Right hindlimb (tissue), 1 donor: ENCODE results near the gene ZNF331.

Source experiments
- DNase-seq: peaks from one replicate; pipeline ENCODE4 v3.0.0-alpha.2; 2018

Gene ZNF331

DNA sequence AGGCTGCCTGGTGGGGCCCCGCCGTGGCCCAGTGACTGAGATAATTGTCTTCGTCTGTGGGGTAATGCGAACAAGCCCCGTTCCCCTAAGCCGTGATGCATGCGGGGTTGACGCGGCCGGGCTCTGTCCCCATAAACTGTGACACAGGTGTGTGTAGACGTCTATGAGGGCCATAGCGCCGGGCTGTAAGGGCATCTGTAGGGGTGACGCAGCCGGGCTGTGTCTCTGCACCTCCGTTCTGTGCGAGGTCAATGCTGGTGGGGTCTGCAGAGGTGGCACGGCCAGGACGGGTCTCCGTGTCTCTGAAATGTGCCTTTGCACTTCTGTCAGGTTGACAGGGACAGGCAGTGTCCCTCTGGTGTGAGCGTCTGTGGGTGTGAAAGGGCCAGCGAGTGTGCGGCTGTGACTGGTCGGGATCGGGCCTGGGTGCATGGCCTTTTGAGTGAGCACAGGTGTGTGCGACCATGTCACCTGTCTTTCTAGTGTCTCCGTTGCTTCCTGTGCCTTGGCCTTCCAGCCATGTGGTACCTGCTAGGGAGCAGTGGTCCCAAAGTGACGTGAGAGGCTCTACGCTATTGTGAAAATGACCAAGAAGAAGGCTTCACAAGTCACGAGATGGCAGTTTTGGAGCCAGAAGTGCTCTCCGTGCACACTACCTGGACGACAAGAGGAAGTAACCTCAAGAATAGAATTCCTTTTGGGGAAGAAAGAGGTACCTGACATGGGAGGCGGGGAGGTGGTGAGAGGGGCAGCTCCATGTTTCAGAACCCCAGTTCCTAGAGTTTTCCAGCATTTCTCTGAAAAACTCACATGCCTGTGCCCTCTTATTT lies 16.4 kb upstream of the ZNF331 start:
- DNase-seq = no peak

DNA sequence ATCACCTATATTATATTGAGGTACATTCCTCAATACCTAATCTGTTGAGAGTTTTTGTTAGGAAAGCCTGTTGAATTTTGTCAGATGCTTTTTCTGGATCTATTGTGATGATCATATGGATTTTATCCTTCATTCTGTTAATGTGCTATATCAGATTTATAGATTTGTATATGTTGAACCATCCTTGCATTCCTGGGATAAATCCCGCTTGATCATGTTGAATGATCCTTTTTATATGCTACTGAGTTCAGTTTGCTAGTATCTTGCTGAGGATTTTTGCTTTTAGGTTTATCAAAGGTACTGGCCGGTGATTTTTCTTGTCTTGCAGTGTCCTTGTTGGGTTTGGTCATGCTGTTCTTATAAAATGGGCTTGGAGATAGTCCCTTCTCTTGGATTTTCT lies 12.0 kb upstream of the ZNF331 start:
- DNase-seq = no peak

DNA sequence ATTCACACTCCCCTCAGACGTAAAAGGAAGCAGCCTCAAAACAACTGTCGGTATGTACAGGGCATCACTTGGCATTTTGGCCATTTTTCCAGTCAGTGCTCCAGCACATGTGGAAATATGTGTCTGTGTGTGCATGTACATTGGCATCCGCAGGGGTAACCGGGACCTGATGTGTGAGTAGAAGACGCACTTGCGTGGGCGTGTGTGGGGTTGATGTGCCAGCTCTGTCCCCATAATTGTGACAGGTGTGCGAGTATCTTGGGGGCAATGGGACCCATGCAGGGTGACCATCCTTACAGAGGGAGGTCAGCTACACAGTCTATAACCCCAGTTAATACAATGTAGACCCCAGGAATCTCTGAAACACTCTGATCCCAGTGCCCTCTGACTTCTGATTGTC lies 7.3 kb upstream of the ZNF331 start:
- DNase-seq = no peak

DNA sequence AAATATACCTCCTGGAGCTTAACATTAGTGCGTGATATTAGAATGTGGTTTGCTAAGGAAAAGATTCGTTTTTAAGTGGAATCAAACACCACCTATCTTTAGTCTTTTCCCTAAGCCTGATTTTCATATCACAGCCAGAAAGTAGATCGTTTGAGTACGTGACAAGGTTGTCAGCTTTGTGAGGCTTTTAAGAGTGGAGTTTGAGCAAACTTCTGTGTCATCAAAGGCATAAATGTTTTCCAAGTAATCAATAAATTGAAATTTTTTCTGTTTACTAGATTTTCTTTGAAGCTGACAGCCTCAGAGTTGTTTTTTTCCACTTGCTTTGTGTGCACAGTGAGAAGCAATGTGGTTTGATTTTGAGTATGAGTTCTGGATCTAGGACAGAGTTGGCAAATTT lies 6.5 kb upstream of the ZNF331 start:
- no peak for DNase-seq

DNA sequence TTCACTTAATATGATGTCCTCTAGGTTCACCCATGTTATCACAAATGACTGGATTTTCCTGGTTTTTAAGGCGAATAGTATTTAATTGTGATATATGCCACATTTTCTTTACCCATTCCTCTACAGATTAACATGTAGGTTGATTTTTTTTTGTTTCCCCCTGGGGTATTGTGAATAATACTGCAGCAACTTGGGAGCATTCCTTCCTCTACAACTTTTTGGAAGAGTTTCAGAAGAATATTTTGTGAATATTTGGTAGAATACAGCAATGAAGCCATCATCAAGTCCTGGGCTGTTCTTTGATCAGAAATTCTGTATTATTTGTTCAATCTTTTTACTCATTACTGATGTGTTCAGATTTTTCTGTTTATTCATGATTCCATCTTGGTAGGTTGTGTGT lies 5.6 kb upstream of the ZNF331 start:
- DNase-seq = no peak

DNA sequence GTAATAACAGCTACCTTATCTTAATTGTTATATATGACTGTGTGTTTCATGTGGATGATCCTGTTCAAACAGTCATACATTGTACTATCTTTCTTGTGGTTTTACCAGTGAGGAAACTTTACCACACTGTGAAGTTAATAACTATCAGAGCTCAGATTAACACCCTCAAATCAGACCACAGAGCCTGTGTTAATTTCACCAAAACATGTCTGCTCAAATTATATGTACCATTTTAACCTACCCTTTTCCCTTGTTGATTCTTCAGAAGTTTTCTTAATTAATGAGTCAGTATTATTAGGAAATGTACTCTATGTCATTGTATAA lies 1.8 kb upstream of the ZNF331 start:
- DNase-seq = no peak

DNA sequence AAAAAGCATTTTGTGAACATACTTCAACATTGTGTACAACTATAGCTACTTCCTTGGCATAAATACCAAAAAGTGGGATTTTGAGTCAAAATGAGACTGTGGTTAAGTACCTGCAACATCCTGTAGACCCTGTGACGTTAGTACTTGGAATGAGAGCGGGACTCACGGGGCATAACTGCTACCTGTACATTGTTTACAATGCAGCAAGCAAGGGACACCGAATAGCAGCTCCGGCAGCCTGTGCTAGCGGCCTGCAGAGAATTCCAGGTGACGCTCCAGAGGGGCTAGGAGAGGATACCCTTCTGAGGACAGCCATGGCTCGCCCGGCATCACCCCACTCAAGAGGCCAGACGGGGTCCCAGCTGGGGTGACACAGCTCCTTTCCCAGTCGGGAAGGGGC lies 824 bp upstream of the ZNF331 start:
- DNase-seq = no peak

DNA sequence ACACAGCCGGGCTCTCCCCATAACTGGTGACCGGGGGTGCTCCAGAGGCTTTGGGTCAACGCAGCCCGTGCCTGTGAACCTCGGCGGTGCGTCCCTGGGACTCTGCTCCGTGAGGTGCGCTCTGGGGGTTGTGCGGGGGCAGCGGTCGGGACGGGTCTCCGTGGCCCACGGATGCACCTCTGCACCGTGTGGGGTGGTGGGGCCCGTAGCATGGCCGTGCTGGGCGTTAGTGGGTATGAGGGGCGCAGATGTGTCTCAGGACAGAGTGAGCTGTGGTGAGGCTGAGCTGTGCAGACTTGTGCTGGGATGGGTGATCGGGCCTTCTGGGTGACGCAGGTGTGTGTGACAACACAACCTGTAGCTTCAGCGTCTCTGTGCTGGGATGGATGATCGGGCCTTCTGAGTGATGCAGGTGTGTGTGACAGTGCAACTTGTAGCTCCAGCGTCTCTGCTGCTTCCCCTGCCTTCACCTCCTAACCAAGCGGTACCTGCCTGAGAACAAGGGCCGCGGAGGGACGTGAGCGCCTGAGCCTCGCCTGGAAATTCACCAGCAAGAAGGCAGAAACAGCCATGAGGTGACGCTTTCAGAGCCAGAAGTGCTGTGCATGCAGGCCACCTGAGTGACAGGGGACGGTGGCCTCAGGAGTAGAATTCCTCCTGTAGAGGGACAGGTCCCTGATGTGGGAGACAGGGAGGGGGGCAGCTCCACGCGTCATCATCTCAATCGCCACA lies 599 bp downstream of the ZNF331 start:
- DNase-seq = no peak

DNA sequence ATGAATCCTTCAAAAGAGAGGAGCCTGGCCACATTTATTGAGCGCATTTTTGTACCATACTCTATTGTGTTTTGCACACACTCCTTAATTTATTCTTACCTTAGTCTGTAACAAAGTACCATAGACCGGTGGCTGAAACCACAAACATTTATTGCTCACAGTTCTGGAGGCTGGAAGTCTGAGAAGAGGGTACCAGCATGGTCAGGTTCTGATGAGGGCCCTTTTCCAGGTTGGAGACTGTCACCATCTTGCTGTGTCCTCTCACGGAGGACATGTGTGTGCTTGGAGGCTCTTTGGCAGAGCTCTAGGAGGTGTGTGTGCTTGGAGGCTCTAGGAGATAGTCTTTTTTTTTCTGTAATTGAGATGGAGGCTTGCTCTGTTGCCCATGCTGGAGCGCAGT lies 2.1 kb downstream of the ZNF331 start:
- no peak for DNase-seq

DNA sequence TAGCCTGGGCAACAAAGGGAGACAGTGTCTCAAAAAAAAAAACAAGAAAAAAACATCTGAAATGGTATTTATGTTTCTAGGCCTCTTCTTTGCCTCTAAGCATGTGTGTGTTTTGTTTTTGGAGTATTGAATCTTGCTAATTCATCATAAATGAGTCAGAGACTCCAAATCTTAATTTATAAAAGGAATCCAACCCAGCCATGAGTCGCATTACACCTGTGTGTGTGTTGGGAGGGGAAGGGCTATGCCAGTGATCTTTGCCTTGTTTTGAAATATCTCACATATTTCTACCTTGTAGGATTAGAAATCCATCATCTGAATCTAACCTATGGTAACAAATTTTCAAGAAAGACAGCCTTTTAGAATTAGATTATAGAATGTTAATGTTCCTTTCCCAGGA lies 4.0 kb downstream of the ZNF331 start:
- no peak for DNase-seq

DNA sequence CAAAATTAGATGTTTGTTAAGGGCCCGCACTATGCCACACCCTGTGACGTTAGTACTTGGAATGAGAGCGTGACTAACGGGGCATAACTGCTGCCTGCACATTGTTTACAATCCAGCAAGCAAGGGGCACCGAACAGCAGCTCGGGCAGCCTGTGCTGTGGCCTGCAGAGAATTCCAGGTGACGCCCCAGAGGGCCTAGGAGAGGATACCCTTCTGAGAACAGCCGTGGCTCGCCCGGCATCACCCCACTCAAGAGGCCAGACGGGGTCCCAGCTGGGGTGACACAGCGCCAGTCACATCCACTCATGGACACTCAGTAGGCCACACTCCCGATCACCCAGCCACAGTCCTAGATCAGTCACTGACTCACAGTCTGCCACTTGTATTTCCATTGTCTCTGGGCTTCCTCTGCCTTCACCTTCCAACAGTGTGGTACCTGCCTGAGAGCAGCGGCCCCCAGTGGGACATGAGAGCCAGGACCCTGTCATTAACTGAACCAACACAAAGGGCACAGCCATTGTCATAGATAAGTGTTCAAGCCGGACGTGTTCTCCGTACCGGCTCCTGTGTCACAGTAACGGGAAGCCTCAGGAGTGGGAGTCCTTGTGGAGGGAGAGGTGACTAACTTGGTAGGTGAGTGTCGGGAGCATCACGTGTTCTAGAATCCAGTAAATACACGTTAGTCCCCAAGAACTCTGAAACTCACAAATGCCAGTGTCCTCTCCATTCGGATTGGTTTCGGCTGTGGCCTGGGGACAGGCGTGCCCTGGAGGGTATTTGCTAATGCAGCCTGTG lies 7.5 kb downstream of the ZNF331 start:
- DNase-seq = peak; percentile 32

DNA sequence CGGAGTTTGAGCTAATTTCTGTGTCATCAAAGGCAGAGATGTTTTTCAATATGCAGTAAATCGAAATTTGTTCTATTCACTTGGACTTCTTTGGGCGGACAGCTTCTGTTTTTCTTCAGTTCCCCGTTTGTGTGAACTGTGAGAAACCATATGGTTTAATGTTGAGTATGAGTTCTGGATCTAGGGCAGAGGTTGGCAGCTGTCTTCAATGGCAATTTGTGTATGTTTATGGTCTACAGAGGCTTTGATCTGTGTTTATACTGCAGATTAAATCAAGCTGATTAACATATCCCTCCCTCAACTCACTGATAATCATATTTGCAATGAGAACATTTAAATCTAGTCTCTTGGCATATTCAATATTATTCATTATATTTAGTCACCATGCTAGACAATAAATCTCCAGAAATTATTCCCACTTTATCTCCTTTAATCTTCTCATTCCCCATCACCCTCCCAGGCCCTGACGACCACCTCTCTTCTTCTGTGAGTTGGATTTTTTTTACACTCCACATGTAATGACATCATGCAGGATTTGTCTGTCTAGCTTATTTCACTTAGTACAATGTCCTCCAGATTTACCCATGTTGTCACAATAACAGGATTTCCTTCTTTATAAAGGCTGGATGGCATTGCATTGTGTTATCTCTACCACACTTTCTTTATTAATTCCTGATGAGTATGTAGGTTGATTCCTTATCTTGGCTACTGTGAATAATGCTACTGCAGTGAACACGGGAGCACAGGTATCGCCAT lies 9.0 kb downstream of the ZNF331 start:
- DNase-seq = no peak

DNA sequence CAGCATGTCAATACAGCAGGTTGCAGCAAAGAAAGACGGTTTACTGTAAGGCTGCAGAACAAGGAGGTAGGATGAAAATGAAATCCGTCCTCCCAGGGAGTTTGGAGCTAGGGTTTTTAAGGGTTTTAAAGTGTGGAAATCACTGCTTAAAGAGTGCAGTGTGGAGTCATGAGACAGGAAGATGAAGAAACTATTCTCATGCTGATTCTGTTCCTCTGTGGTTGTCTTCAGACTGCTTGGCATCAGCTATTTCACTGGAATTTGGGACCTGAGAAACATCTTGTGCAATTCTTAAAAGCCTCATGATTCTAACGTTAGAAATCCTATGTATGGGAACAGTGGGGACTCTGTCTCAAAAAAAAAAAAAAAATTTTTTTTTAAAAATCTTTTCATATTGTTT lies 11.4 kb downstream of the ZNF331 start:
- DNase-seq = no peak

DNA sequence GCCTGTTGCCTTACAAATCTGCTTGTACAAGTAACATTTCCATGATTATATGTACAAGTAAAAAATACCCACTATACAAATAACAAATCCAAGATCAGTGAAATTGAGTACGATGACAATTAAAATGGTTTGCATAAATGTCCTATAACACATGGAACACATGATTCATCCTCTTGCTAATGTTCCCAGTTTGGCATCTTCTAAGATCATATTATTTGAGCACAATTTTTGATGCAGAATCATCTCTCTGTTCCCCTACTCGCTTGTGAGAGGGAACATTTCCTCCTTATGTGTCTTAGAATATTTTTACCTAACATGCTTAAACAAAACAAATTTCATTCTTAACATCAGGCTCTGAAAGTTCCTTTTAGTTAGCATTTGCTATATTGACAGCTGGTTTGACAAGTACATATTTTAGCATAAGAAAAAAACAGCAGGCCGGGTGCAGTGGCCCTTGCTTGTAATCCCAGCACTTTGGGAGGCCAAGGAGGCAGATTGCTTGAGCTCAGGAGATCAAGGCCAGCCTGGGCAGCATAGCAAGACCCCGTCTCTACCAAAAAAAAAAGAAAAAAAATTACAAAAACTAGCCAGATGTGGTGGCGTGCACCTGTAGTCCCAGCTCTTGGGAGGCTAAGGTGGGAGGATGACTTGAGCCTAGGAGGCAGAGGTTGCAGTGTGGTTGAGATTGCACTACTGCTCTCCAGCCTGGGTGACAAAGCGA lies 14.2 kb downstream of the ZNF331 start:
- DNase-seq = no peak

DNA sequence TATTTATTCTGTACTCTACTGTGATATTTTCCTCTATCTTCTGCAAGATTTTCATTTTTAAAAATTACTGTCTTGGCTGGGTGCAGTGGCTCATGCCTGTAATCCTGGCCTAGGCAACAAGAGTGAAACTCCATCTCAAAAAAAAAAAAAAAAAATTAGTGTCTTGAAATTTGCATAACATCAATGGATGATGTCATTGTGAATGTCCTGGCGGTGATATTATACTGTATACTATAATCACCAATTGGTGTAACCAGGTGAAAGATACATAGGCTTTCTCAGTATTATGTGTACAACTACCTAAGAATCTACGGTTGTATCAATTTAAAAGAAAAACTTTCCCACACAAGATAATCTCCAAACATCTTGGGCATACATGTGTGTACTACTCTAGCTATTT lies 15.2 kb downstream of the ZNF331 start:
- no peak for DNase-seq

DNA sequence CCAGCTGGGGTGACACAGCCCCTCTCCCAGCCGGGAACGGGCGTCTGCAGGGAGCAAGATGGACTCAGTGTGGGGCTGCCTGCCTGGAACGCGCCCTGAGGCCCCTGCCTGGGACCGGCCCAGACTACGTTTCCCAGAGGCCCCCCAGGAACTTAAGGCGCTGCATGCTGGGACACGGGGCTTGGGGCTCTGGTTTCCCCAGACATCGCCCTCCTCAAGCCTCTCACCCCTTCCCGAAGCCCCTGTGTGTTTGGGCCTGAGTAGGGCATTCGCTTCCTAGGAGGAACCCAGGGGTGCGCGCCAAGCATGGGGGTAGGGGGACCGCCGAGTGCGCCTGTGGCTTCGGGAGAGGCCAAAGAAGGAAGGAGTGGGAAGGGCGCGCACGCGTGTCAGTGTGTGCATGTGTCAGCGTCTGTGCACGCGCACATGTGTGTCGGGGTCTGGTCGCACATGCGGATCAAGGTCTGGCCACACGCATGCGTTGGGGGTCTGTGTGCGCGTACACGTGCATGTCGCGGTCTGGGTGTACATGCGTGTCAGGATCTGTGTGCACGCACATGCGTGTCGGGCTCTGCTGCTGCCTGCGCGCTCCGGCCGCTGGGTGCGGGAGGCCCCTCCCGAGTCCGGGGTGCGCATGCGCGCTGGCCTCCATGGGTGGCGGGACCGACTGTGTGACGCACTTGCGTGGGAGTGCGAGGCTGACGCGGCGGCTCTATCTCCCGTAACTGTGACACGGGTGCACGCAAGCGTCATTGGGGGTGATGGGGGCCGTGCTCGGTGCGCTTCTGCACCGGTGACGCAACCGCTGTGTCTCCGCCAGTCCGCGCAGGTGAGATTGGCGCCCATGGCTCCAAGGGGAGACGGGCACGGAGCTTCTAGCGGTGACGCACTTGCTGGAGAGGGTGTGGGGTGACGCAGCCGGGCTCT lies 16.2 kb downstream of the ZNF331 start:
- DNase-seq = peak; percentile 90

DNA sequence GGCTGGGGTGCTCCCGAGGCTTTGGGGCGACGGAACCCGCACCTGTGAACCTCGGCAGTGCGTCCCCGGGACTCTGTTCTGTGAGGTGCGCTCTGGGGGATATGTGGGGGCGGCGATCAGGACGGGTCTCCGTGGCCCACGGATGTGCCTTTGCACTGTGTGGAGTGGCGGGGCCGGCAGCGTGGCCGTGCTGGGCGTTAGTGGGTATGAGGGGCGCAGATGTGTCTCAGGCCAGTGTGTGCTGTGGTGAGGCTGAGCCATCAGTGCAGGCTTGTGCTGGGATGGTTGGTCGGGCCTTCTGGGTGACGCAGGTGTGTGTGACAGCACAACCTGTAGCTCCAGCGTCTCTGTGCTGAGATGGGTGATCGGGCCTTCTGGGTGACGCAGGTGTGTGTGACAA lies 16.9 kb downstream of the ZNF331 start:
- no peak for DNase-seq

DNA sequence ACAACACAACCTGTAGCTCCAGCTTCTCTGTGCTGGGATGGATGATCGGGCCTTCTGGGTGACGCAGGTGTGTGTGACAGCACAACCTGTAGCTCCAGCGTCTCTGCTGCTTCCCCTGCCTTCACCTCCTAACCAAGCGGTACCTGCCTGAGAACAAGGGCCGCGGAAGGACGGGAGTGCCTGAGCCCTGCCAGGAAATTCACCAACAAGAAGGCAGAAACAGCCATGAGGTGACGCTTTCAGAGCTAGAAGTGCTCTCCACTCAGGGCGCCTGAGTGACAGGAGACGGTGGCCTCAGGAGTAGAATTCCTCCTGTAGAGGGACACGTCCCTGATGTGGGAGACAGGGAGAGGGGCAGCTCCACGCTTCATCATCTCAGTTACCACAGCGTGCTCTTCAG lies 17.4 kb downstream of the ZNF331 start:
- DNase-seq = no peak

DNA sequence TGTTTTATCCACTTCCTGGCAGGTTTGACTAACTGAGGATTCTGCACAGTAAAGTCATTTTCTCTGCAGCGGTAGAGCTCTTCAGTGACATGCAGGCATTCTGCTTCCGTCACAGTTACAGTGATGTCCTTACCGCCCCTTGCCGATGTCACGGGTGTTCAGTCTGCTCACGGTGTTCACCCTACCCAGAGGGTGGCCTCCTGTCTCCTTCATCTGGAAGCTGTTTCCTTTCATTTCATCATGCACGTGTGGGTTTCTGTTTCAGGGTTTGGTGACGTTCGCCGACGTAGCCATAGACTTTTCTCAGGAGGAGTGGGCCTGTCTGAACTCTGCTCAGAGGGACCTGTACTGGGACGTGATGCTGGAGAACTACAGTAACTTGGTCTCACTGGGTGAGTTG lies 33.4 kb downstream of the ZNF331 start:
- no peak for DNase-seq

DNA sequence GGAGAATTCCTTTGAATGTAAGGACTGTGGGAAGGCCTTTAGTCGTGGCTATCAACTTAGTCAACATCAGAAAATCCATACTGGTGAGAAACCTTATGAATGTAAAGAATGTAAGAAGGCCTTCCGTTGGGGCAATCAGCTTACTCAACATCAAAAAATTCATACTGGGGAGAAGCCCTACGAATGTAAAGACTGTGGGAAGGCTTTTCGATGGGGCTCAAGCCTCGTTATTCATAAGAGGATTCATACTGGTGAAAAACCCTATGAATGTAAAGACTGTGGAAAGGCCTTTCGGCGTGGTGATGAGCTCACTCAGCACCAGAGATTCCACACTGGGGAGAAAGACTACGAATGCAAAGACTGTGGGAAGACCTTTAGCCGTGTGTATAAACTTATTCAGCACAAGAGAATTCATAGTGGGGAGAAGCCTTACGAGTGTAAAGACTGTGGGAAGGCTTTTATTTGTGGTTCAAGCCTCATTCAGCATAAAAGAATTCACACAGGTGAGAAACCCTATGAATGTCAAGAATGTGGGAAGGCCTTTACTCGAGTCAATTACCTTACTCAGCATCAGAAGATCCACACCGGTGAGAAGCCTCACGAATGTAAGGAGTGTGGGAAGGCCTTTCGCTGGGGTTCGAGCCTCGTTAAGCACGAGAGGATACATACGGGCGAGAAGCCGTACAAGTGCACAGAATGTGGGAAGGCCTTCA lies 39.2 kb downstream of the ZNF331 start:
- no peak for DNase-seq

DNA sequence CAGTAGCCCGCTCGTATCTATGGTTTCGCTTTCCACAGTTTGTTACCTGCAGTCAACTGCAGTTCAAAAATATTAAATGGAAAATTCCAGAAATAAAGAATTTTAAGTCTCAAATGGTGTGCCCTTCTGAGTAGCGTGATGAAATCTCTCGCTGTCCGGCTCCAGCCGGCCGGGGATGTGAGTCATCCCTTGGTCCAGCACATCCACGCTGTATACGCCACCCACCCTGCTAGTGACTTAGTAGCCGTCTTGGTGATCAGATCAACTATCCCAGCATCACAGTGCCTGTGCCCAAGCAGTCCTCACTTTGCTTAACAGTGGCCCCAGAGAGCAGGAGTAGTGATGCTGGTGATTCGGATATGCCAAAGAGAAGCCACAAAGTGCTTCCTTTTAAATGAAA lies 40.0 kb downstream of the ZNF331 start:
- no peak for DNase-seq
